GM12878 (cell line): ENCODE measurements around the gene MYL3. TPM values are rescaled to one million over a fixed set of nuclear protein-coding genes. Genes with fewer than 3 reads are reported as not detected.

Experiments
- ATAC-seq: fragments of 200-7000 bp; cut with Tn5 transposase; 3 replicates; pipeline ENCODE4 v1.9.1; 2020; ENCODE audit warnings: mild to moderate bottlenecking, moderate library complexity
- BruUV-seq: library from RNA; stranded (reverse); fragments of 400-500 nt; replicated peaks from 2 replicates; lab custom pipeline; 2021; lab: Mats Ljungman, UMichigan
- CTCF ChIA-PET: fragments of 300-600 bp; sonication (Branson Sonifier 250); formaldehyde crosslinking; extraction: SDS; loops from one replicate; lab custom pipeline; 2021; ENCODE audit warnings: inconsistent platforms; lab: Yijun Ruan, JAX
- POLR2A ChIA-PET: fragments of 350-600 bp; formaldehyde crosslinking; extraction: SDS; loops from one replicate; lab custom pipeline; 2021; ENCODE audit warnings: inconsistent platforms; lab: Charles Lee
- RAD21 ChIA-PET: fragments of 300-600 bp; sonication (Branson Sonifier 250); formaldehyde crosslinking; loops from one replicate; lab custom pipeline; 2023; ENCODE audit warnings: antibody characterized with exemption; ENCODE audit not compliant: unreplicated experiment; lab: Charles Lee
- SMC1A ChIA-PET: fragments of 300-600 bp; sonication (Branson Sonifier 250); formaldehyde crosslinking; loops from one replicate; lab custom pipeline; 2023; ENCODE audit not compliant: unreplicated experiment, uncharacterized antibody; lab: Charles Lee
- DNase-seq: peaks from one replicate; pipeline ENCODE4 v3.0.0-alpha.2; 2011; ENCODE audit warnings: low read depth, low spot score
- FAIRE-seq: peaks from 3 replicates; lab custom pipeline; 2011; peaks lifted over from hg19 to GRCh38; lab: Jason Lieb, UNC
- H2AFZ ChIP-seq: 2 replicates; pipeline ENCODE4 v1.6.0; 2011; ENCODE audit warnings: low read depth, low read length, control low read depth; ENCODE audit not compliant: control insufficient read depth
- H3K27ac ChIP-seq: 2 replicates; pipeline ENCODE4 v1.5.1; 2011; ENCODE audit warnings: control low read depth; ENCODE audit not compliant: control insufficient read depth, insufficient read depth
- H3K27me3 ChIP-seq, 2 experiments: replicated peaks in 1 of 2; 2 replicates each; pipeline versions ENCODE4 v1.6.0 to v1.6.1; 2011; ENCODE audit warnings: low read length in 1 of 2; ENCODE audit not compliant: control insufficient read depth in 2 of 2, insufficient read depth in 2 of 2
- H3K36me3 ChIP-seq, 2 experiments: 2 replicates each; pipeline ENCODE4 v1.5.1; 2011; ENCODE audit warnings: low read length in 1 of 2; ENCODE audit not compliant: control insufficient read depth in 2 of 2, insufficient read depth in 2 of 2
- H3K4me1 ChIP-seq: 2 replicates; pipeline ENCODE4 v1.6.1; 2011; ENCODE audit warnings: mild to moderate bottlenecking, low read length, moderate library complexity, mixed read lengths; ENCODE audit not compliant: control insufficient read depth, insufficient read depth
- H3K4me2 ChIP-seq: 2 replicates; pipeline ENCODE4 v1.6.0; 2011; ENCODE audit warnings: control low read depth; ENCODE audit not compliant: control insufficient read depth, insufficient read depth
- H3K4me3 ChIP-seq: fragments of 200-600 bp; sonication (generic); 2 replicates; pipeline ENCODE4 v1.5.1; 2016
- H3K79me2 ChIP-seq: 2 replicates; pipeline ENCODE4 v1.6.0; 2011; ENCODE audit warnings: low read length; ENCODE audit not compliant: control insufficient read depth, insufficient read depth
- H3K9ac ChIP-seq: 2 replicates; pipeline ENCODE4 v1.8.0; 2011; ENCODE audit warnings: low read length, control low read depth, mixed read lengths; ENCODE audit not compliant: control insufficient read depth, insufficient read depth
- H3K9me3 ChIP-seq: replicated peaks from 3 replicates; pipeline ENCODE4 v1.5.1; 2011; ENCODE audit warnings: mild to moderate bottlenecking, low read length; ENCODE audit not compliant: control insufficient read depth, insufficient read depth
- H4K20me1 ChIP-seq: 2 replicates; pipeline ENCODE4 v1.6.0; 2011; ENCODE audit not compliant: control insufficient read depth, insufficient read depth
- ATF2 ChIP-seq: IDR thresholded peaks from 2 replicates; pipeline ENCODE4 v1.6.1; 2012; ENCODE audit warnings: low read length, inconsistent platforms
- CBX5 ChIP-seq: sonication (generic); IDR thresholded peaks from 2 replicates; pipeline ENCODE4 v1.6.1; 2016; ENCODE audit warnings: low read depth, moderate library complexity, mild to moderate bottlenecking, inconsistent platforms
- CREB1 ChIP-seq: IDR thresholded peaks from 2 replicates; pipeline ENCODE4 v1.6.1; 2012; ENCODE audit warnings: low read depth, mild to moderate bottlenecking, inconsistent platforms
- EED ChIP-seq: sonication (generic); IDR thresholded peaks from 2 replicates; pipeline ENCODE4 v1.6.1; 2016; ENCODE audit warnings: antibody characterized with exemption, low read depth
- EGR1 ChIP-seq, 2 experiments: IDR thresholded peaks; 1 replicate in 1 of 2; 2 replicates in 1 of 2; pipeline ENCODE4 v1.6.1; 2011 to 2012; ENCODE audit warnings: low read depth in 2 of 2, low read length in 2 of 2, borderline replicate concordance in 1 of 2, mild to moderate bottlenecking in 1 of 2, moderate library complexity in 1 of 2
- HDGF ChIP-seq: fragments of 450-650 bp; IDR thresholded peaks from 2 replicates; pipeline ENCODE4 v1.6.1; 2016; ENCODE audit warnings: antibody characterized with exemption
- NKRF ChIP-seq: fragments of 450-650 bp; conservative IDR thresholded peaks from 2 replicates; pipeline ENCODE4 v1.6.1; 2017; ENCODE audit warnings: mild to moderate bottlenecking, moderate library complexity
- PRDM15 ChIP-seq: fragments of 450-650 bp; formaldehyde crosslinking; IDR thresholded peaks from 2 replicates; pipeline ENCODE4 v1.4.0; 2020; ENCODE audit warnings: mild to moderate bottlenecking, moderate library complexity
- RAD21 ChIP-seq: IDR thresholded peaks from 2 replicates; pipeline ENCODE4 v1.6.1; 2011; ENCODE audit warnings: mild to moderate bottlenecking, low read depth, low read length, moderate library complexity; ENCODE audit not compliant: insufficient read depth
- RELA ChIP-seq: fragments of 450-650 bp; IDR thresholded peaks from 2 replicates; pipeline ENCODE4 v1.8.0; 2014; ENCODE audit warnings: borderline replicate concordance; ENCODE audit not compliant: partially characterized antibody
- RUNX3 ChIP-seq: IDR thresholded peaks from 2 replicates; pipeline ENCODE4 v1.6.1; 2012; ENCODE audit warnings: low read length, inconsistent platforms
- TCF12 ChIP-seq: IDR thresholded peaks from 2 replicates; pipeline ENCODE4 v1.6.1; 2011; ENCODE audit warnings: low read depth, mild to moderate bottlenecking, low read length
- TCF7 ChIP-seq: IDR thresholded peaks from 2 replicates; pipeline ENCODE4 v1.6.1; 2014; ENCODE audit warnings: antibody characterized with exemption, borderline replicate concordance
- ZZZ3 ChIP-seq: IDR thresholded peaks from 2 replicates; pipeline ENCODE4 v1.6.1; 2011; ENCODE audit warnings: low read depth; ENCODE audit not compliant: control insufficient read depth, insufficient read length
- WGBS: methylation state at CpG from one replicate; pipeline ENCODE4 v1.1.6; 2016; ENCODE audit warnings: low lambda C conversion rate; ENCODE audit not compliant: insufficient replicate concordance, insufficient coverage; ENCODE audit errors: missing lambda C conversion rate; 5-methylcytosine and 5-hydroxymethylcytosine counted together
- in situ Hi-C: fragments of 300-500 bp; cut with MboI; formaldehyde crosslinking; loops from 9 replicates; pipeline ENCODE4 v1.14.3; 2018; ENCODE audit warnings: mixed read lengths
- intact Hi-C: fragments of 100-400 bp; cut with micrococcal nuclease; formaldehyde crosslinking; loops from one replicate; pipeline ENCODE4 v1.14.2; 2022; ENCODE audit not compliant: unreplicated experiment
- polyA plus RNA-seq, 11 experiments: library from polyadenylated mRNA; depleted of rRNA in 4 of 11; unstranded in 6 of 11; stranded (reverse) in 5 of 11; fragments of >200 nt; fragmentation: Nextera tagmentation in 4 of 11; fragmentation: Illumina TruSeq in 1 of 11; extraction: Ambion mirVana in 4 of 11; extraction: Trizol in 1 of 11; gene quantifications; 1 replicate in 1 of 11; 2 replicates in 10 of 11; pipeline versions ENCODE4 v1.2.1 to v1.2.3, GENCODE V29; 2011 to 2016; ENCODE audit warnings: inconsistent platforms in 2 of 11, missing spikeins in 2 of 11, low read depth in 1 of 11
- total RNA-seq, 4 experiments: library from RNA; depleted of rRNA in 3 of 4; stranded (reverse); fragments of >200 nt in 3 of 4; fragmentation: Illumina TruSeq in 1 of 4; extraction: Trizol in 1 of 4; gene quantifications; 2 replicates each; pipeline versions ENCODE4 v1.2.1 to v1.2.3, GENCODE V29; 2013 to 2021

The MYL3 gene
- total and polyA plus RNA-seq, 10 of the 15 experiments (the other 5 are each of a cell fraction or from before 2014, with no cell fraction given), result 0.40 TPM; not detected in 9

GRCh38 chr3:46833346-46834300, 29.6 kb downstream of the MYL3 start:
- Histone ChIP-seq H3K27me3 (no peaks in the 10 kb centered on the region), H3K36me3 (no peaks in the 10 kb centered on the region), H3K4me3 (no peak overlapping the region), H3K9ac (no peak overlapping the region), H3K4me1 (peaks cover 16% of the 10 kb centered on the region), H3K4me2 (no peak overlapping the region), H3K27ac (no peak overlapping the region)
- ChIA-PET SMC1A (no interaction called here), RAD21 (no interaction called here)
- ATAC-seq (no peak), DNase-seq (no peak)
- TF ChIP-seq EGR1 (IDR thresholded peaks at IDR 0.05; ENCODE audit: borderline replicate concordance in 1 of 2, low read depth in 2 of 2, low read length in 2 of 2) (no peak), EED (no peak), ATF2 (no peak), RAD21 (no peak), CBX5 (no peak), RUNX3 (no peak), TCF12 (no peak), RELA (no peak), CREB1 (no peak), HDGF (no peak), PRDM15 (no peak), TCF7 (no peak), ZZZ3 (no peak), NKRF (no peak)
- TF ChIP-seq, all 136 proteins: peak for 0
- no TSS peak for BruUV-seq
- ChIA-PET POLR2A (no interaction called here), CTCF (no interaction called here)
- H2AFZ ChIP-seq, result no peak overlapping the region
- H4K20me1 ChIP-seq, result no peaks in the 10 kb centered on the region
- H3K9me3 ChIP-seq, result peaks cover 5% of the 10 kb centered on the region; the same call in 2 of the 3 replicates
- no peaks in the 10 kb centered on the region for H3K79me2 ChIP-seq
- FAIRE-seq, result no peak
- intact Hi-C loops, result no loop called here
- in situ Hi-C loops, result no loop called here
- WGBS, result 87% methylated on average over 56 of the region's 65 CpGs
